Stimulated activated CD4-positive, alpha-beta T cell treated with anti-CD3 and anti-CD28 coated beads, Interleukin-1b, Interleukin-23, amount 100 ng/mL, for 4 hours (primary cell): ENCODE measurements around the gene HS1BP3.

ENCODE experiments used
- DNase-seq, 2 donors: peaks; one replicate each; pipeline ENCODE4 v3.0.0-alpha.2; 2020; ENCODE audit warnings: low read depth in 2 of 2

Gene HS1BP3

DNA sequence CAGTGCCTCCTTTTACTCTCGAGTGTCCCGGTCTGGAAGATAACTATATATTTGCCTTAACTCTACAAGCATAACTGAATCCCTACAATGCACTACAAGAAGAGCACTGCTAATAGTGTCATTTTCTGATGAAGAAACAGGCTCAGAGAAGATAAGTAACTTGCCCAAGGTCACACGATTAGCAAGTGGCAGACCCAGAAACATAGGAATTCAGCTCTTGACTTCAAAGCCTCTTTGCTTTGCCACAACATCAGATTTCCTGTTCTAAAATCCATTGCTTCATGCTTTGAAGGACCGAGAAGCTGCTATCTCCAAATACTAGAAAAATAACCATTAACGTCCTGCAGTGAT, 65.6 kb downstream of the HS1BP3 start:
- DNase-seq: no peak

DNA sequence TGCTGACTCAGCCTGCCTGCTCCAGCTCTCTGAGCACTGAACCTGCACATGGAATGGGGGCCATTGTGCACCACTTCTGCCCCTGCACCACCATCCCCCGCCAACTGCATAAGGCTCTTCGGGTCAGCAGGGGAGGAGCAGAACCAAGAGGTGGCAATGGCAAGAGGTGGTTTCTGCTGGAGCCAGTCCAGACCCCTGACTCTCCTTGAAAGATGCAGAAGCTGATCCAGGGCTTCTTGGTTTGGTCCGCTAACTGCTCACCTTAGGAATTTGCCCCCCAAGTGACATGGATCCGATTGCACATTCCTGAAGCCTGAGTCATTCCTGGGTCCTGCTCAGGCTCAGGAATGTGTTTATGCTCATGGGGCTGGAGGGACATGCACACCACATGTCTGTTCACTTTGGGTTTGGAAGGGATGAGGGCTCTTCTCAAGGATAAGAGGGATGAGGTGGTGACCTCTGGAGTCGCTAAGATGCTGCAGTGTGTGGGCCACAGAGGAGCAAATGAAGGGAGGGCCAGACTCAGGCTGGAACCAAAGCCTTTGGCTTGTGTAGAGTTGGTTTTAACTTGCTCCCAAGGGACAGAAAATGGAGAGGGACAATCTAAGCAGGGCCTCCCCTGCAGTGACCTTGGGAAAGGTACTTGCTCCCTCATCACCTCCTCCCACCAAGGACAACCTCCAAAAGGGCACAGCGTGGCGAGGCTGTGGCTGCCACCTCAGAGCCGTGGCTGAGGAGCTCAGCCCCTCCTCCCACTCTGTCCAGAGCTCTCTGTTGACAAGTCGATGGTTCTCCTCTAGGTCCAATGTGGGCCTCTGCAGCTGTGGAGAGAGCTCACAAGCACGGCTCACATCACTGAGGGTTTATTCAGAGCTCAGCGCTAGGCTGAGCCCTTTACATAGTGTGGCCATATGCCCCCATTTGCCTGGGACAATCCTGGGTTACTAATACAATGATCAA, 66.2 kb downstream of the HS1BP3 start:
- DNase-seq: no peak

DNA sequence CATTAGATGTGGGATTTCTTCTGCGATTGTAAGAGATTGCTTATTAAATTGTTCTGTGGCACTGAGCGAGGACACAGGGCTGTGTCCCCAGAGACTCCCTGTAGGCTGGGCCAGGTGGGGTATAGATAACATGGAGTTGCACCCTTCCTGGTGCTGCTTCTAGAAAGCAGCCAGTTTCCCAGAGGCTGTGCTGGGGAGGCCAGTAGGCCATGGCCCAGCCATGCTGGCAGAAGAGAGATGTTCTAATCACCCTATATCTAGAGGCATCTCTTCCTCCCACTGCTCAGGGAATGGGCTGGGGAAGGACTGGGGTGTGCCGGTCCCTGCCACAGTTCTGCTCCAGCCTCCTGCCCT, 66.9 kb downstream of the HS1BP3 start:
- no peak for DNase-seq

DNA sequence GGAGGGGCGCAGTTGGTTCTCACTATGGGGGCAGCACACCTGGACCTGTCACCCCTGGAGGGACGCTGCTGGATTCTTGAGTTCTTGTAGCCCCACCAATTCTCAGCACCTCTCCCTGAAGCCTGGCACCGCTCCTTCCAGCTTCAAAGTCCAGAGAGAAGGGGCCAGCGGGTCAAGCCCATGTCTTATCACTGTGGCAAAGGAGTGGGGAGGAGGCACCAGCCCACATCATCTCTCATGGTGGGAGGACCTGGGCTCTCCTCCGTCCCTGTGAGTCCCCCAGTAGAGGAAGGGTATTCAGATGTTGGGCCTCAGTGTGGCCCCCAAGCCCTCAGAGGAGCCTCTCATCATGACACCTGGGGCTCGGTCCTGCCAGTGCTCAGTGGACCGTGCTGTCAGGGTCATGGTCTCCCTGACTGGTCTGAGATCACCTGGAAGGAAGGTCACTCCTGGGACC, 67.4 kb downstream of the HS1BP3 start:
- no peak for DNase-seq

DNA sequence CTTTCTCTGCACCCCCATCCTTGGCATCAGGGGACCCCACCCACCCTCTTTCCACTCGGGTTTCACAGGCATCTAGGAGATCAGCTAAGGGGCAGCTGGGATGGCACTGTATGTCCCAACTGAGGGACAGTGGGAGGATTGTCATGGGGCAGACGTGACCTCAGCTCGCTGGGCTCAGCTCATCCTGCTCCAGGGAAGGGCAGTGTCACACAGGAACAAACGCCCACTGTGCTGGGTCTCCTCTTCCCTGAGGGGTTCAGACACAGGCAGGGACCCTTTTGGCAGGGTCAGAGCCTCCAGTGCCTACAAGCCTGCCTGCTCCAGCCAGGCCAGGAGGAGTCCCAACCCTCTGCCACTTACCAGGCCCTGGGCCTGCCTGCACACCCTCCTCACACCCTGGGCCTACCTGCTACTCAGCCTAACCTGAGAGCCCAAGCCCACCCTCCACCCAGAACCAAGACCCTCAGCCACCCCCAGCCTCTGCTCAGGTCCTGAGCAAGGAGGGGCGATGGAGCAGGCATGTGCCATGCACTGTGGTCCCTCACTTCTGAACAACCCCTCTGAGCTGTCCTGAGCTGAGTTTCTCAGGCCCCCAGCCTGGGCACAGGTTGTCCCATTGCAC, 68.2 kb downstream of the HS1BP3 start:
- no peak for DNase-seq

DNA sequence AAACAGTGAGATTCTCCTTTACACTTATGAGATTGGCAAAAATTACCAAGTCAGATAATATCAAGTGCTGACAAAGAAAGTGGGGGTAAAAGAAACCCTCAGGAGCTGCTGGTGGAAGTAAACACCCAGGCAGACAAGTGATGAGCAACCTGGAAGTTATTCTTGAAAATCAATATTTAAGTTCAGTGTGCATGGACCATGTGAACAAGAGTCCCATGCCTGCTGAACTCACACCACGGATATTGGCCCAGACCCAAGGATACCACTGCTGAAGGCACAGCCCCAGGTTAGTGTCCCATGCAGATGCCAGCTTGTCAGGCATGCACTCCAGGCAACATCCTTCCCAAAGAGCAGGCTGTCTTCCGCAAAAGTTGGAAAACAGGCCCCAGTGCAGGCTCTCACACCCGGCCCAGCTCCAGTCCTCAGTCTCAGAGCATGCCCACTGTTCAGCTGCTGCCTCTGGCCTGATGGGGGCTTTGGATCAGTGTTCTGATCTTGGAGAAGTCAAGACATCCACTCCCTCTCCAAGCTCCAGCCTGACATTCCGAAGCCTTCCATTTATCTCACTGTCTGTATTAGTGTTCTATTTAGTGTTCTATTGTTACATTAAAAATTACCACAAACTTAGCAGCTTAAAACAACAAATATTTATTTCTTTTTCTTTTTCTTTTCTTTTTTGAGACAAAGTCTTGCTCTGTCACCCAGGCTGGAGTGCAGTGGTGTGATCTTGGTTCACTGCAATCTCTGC, 70.0 kb downstream of the HS1BP3 start:
- DNase-seq: no peak

DNA sequence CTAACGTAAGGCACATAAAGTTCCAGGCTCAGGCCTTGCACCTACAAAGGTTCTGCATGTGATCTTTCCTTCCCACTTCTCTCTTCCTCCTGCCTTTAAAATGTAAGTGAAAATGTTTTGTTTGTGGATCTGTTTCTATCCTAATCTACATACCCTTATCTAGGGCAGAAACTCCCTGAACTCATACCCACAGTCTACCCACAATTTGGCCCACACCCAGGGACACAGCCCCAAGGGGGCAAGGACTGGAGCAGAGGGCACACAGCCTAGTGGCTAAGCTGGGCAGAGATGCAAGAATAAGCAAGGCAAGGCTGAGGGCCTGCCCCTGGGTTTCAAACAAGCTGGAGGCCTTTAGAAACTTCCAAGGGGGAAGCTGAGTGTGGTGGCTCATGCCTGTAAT, 71.0 kb downstream of the HS1BP3 start:
- no peak for DNase-seq

DNA sequence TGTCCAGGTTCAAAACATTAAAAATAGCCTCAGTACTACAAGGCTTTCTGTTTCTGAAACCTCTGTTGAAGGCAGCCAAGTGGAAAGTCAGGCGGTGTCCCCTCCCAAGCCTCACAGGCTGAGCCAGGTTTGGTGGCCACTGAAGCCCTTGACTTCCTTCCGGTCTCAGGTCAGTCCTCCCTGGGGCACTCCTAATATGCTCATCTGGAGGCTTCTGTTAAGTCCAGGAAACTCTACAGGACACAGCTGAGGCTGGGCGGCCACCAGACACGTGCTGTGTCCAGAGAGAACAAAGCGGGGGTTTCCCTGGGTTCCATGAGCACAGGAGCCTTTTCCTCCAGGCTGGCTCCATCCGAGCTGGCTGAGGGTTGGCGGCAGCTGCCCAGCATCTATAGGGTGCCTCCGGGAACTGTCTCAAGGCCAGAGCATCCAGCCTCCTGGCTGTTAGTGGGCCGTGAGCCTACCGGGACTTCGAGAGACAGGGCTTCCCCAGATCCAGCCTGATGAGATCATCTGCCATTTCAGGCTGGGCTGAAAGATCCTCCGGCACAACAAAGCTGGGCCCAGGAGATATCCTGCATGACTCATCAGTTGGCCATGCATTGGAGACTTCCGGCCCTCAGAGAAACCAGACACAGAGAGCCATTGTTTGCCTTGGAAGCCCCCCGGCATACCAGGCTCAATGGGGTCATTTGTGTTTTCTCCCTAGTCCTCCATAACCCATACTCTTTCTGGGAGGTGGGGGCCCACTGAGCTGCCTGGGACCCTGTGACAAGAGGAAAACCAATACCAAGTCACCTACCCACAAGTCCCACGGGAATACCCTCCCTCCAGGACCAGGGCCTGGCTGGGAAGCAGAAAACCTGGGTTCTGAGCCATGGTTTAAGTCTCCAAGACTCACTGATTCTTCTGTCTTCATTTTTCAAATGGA, 71.7 kb downstream of the HS1BP3 start:
- DNase-seq: no peak

DNA sequence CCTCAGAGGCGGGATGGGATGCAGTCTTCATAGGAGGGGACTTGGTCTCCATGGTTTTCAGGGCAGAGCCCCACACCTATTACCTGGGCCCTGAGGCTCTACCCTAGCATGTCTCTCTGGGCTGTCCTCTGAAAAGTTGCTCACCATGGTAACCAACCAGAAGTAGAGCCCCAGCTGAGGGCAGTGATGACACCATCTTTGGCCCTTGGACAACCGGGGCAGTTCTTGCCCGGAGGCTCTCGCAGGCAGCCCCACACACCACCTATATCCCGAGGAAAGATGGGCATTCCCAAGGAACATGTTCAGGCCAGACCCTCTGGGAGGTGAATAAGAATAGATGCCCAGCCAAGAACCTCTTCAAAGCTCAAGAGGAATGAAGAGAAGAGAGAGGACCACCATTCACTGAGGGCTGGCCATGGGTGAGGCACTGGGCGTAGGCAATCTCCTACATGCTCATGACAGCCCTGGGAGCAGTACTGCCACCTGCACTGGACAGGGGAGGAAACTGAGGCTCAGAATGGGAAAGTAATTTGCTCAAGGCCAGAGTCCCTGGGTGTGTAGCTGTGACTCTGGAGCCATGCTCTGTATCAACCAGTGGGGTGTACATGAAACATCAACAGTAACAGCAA, 72.5 kb downstream of the HS1BP3 start:
- no peak for DNase-seq

DNA sequence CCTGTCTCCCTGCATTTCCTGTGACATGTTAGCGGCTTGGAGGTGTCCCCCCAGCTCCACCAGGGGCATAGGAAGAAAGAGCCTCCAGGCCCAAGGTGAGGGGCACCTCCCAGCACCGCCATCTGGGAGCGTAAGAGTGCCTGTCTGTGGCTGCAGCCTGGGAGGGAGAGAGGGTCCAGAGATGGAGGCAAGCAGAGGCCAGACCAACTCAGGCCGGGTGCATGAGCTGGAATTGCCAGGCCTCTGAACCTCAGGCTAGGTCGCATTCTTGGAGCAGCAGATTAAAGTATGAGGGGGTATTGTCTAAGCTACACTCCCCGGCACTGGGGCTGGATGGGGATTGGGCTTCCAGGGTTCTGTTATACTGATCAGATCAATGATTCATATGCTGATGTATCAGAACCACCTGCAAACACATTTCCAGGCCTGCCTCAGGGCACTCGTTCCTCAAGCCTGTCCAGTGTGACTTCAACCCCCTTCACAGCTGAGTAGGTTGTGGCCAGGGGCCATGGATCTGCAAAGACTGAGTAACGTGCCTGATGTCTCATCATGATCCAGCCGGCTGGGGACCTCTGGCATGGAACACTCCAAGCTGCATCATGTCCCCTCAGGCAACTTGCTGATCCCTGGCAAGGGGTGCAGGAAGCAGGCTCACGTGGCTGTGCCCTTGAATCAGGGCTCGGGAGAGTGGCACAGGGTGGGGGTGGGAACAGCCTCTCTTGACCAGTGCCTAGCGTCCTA, 73.2 kb downstream of the HS1BP3 start:
- DNase-seq: no peak

DNA sequence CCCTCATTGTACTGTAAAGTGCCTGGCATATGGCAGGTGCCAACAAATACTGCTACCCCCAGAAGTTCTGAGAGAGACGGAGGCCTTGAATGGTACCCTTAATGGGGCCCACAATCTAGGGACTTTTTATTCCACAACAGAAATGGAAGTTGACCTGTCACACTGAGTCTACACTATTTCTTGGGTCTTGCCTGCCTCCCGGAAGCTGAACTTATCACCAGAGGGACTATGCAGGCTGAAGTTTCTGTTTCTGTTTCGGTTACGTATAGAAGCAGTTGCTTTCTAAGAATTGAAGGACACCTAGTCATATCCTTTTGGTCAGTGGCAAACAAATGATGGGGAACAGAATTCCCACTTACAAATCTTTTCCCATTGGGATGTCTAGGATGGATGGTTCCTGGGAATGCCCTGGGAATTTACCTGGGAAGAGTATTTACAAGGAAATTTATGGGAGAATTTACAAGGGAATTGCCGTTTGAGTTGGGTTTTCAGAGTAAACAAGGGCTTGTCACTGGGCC, 74.2 kb downstream of the HS1BP3 start:
- DNase-seq: peak in 1 of 2 donors; percentile 9

DNA sequence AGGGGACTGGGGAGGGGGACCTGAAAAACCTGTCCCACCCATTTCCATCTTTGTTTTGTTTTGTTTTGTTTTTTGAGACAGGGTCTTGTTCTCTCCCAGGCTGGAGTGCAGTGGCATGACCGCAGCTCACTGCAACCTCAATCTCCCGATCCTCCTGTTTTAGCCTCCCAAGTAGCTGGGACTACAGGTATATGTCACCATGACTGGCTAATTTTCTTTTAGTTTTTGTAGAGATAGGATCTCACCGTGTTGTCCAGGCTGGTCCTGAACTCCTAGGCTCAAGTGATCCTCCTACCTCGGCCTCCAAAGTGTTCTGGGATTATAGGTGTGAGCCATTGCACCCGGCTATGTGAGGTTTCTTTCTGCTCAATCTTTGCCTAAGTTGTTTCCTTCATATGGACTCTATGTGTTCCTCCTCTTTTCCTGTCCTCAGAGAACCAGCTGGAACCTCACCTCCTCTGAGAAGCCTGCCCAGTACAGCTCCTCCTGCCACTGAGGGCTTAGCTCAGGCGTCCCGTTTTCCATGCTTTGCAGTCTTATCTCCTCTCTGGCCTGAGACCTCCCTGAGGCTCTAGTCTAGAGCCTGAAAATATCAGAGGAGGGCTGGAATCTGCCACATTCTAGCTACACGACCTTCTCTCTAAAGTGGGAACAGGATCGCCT, 74.8 kb downstream of the HS1BP3 start:
- DNase-seq: no peak

DNA sequence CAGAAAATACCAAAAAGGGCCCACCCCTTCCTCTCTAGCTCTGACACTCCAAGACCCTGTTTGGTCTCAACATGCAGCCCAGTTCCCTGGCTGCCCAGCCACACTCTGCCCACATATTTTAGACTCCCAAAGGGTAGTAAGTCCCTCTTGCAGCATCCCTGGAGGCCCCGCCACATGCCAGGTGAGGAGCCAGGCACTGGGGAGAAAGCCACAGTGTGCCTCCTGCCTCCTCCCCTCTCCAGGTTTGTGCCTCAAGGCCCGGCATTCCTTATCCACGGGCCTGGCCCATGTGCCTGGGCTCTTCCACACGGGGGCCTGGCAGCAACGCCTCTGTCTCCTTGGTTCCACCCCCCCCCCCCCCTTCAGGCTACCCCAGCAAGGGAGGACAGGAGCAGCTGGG, 75.5 kb downstream of the HS1BP3 start:
- no peak for DNase-seq

DNA sequence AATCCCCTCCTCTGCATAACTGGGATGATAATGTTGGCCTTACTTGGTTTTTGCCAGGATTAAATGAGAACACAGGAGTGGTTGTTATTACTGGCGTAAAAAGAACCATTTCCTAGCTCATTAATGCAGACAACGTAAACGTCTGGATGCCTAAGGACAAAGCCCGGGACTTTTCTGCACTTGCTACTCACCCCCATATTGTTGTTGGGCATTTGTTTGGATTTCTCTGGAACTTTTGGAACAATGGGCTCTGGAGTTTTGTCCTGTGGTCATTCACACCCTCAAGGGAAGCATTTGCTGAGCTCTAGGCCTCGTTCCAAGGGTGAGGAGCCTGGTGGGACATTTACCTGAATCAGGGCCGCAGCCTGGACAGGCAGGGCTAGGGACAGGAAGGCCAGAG, 76.0 kb downstream of the HS1BP3 start:
- no peak for DNase-seq

DNA sequence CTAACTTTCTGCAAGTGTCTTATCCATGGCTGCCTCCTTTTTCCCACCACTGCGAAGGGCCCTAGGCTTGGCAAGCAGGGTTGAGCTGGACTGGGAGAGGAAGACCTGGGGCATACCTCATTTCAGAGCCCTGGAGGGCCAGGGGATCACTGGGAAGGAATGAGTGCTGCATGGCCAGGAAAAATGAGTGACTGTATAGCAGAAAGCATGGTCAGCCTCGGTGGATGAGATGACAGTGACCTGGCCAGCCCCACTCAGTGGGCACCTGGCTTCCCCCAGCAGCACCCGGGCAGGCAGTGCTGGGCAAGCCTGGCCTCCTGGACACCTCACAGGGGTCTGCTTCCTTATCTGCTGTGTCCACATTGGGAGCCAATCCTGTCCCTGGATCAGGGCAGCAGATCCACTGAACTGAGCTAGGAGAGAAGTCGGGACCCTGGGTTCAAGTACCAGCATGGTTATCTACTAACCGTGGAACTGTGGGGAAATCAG, 76.4 kb downstream of the HS1BP3 start:
- DNase-seq: no peak

DNA sequence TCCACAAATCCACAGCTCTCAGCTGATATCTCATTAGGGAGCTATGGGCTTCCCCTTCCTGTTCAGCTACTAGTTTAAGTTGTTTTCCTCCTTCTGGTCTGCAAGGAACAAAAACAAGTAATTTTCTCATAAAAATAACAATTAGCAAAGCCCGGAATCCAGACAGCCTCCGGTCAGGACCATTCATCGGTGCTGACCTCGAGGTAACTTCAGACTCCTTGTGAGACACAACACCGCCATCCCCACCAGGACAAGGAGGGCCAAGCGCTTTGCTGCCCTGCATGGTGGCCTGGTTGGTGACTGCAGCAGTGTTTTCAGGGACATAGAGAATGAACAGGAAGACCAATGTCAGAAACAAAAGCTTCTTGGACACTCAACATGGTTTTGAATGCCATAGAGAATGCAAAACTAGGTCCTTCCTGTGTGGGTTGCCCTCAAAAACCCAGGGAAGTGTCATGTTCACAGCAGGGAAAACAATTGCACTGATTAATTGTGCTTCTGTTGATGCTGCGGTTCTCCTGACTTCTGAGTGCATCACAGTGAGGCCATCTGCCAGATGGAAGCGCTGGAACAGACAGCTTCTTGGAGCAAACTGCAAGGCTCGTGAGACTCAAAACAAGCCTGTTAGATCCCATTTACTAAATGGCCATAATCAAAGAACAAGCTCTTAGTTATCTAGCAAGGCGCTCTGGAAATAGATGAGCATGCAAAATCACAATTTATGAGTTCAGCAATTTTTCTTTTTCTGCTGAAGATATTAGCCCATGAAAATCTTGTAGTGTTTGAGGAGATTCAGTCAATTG, 77.1 kb downstream of the HS1BP3 start:
- no peak for DNase-seq

DNA sequence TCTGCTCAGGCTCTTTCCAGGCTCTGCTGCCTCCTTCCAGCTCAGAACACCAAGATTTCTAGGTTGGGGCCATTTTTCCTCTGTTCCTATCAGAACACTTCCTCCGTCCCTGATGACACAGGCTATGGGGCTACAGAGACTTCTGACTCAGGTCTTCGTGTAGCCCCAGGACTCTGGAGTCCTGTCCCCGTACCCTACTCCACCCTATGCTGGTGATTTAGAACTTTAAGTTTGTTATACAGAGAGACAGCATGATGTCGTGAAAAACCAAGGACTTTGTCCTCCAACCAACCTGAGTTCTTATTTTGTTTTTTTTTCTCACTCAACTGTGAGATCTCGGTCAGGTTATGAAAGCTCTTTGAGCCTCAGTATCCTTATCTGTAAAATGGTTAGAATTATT, 78.7 kb downstream of the HS1BP3 start:
- no peak for DNase-seq

DNA sequence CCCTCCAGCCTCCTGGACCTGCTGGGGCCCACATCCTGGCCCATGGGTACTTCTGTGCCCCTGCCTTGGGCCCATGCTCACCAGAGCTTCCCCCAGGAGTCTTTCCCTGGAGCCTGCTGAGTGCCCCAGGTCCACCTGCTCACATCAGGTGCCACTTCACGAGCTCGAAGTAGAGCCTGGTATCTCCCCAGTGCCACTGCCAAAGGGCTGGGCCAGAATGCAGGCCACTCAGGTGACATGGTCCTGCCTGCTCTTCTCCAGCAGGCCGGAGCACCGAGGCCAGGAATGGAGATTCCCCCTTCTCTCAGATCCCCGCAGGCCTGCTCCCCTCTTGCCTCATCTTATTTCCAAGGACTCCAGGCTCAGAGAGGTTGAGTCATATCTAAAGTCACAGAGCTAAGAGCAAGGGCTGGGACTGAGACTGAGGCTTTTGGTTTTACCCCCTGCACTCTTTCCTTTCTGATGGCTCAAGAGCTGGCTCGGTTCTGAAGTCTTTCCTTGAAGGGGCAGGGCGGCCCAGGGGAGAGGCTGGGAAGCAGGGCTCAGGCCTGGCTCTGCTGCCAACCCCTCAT, 79.2 kb downstream of the HS1BP3 start:
- DNase-seq: no peak
